ENCODE data around the gene HHAT.

Gene HHAT

DNA sequence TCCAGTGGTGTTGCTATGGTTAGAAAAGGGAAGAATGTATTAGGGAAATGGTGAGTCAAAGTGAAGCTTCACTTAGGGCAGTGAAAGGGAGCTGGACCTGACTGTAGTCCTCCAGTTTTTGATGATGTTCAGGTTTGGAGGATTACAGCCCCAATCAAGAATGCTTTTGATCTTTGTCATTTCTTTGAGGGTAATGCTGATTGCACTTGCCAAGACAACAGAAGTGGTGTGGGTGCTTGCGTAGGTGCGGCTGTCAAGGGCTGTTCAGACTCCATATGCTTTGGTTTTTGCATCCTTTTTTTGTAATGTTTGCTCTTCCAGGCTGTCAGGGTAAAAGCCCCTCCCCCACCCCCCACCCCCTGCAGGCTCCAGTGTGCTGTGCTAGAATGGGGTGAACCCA, 38.9 kb downstream of the HHAT start:
- Mint-ChIP-seq H3K27me3 (ENCODE audit: low read depth) (peaks cover 1% of the 10 kb centered on the region), H3K27ac (no peak overlapping the region), H3K9me3 (no peaks in the 10 kb centered on the region), H3K4me3 (no peak overlapping the region), H3K4me1 (peaks cover 4% of the 10 kb centered on the region), H3K36me3 (ENCODE audit: low read depth) (no peaks in the 10 kb centered on the region)
- TF ChIP-seq, protein P1, sequence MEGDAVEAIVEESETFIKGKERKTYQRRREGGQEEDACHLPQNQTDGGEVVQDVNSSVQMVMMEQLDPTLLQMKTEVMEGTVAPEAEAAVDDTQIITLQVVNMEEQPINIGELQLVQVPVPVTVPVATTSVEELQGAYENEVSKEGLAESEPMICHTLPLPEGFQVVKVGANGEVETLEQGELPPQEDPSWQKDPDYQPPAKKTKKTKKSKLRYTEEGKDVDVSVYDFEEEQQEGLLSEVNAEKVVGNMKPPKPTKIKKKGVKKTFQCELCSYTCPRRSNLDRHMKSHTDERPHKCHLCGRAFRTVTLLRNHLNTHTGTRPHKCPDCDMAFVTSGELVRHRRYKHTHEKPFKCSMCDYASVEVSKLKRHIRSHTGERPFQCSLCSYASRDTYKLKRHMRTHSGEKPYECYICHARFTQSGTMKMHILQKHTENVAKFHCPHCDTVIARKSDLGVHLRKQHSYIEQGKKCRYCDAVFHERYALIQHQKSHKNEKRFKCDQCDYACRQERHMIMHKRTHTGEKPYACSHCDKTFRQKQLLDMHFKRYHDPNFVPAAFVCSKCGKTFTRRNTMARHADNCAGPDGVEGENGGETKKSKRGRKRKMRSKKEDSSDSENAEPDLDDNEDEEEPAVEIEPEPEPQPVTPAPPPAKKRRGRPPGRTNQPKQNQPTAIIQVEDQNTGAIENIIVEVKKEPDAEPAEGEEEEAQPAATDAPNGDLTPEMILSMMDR (IDR thresholded peaks at IDR 0.05; ENCODE audit: unreplicated experiment in 3 of 3) = no peak

DNA sequence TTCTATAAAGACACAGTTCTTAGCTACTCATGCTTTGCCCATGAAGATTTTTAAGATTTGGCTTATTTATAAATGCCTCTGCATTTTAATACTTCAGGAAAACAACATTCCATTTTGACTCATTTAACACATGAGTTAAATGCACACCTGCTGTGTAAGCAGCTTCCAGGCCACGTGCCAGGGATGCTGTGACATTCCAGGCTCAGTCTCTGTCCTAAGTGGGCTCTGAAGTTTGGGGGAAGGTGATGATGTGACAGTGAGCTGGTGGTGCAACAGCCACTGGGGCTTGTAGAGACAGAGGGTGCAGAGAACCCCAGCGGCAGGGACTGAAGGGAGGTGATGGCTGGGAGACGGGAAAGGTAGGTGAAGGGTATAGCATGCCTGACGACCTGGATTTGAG, 40.7 kb downstream of the HHAT start:
- Mint-ChIP-seq H3K36me3 (ENCODE audit: low read depth) (no peaks in the 10 kb centered on the region), H3K9me3 (no peaks in the 10 kb centered on the region), H3K4me1 (peaks cover 4% of the 10 kb centered on the region), H3K4me3 (no peak overlapping the region), H3K27ac (no peak overlapping the region), H3K27me3 (ENCODE audit: low read depth) (no peaks in the 10 kb centered on the region)
- TF ChIP-seq, protein P1 (IDR thresholded peaks at IDR 0.05; ENCODE audit: unreplicated experiment in 3 of 3) = no peak

- H3K4me1 Mint-ChIP-seq = peaks cover 3% of the 10 kb centered on the region
- H3K27me3 Mint-ChIP-seq (ENCODE audit: low read depth) = no peaks in the 10 kb centered on the region
- H3K36me3 Mint-ChIP-seq (ENCODE audit: low read depth) = no peaks in the 10 kb centered on the region
- no peaks in the 10 kb centered on the region for H3K9me3 Mint-ChIP-seq
- no peak overlapping the region for H3K4me3 Mint-ChIP-seq
- TF ChIP-seq, protein P1 (IDR thresholded peaks at IDR 0.05; ENCODE audit: unreplicated experiment in 3 of 3) = no peak
- no peak overlapping the region for H3K27ac Mint-ChIP-seq
Observed at GRCh38 chr1:210371916-210372315, 43.2 kb downstream of the HHAT start.

DNA sequence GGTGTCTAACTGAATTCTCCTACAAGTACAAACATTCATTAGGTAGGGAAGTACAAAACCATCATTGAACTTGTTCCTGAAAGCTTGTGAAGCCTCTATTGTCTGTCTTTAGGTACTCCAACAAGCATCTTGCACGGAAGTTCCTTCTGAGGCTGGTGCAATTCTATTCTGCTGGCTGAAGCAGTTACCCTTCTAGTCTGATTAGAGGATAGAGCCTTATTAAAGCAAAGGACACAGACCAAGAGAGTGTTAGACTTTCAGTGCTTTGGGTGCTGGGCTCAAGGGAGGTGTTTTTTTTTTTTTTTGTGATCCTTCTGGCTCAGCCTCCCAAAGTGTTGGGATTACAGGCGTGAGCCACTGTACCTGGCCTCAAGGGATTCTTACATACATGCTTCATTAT, 43.8 kb downstream of the HHAT start:
- H3K4me3 Mint-ChIP-seq = no peak overlapping the region
- no peaks in the 10 kb centered on the region for H3K27me3 Mint-ChIP-seq (ENCODE audit: low read depth)
- H3K4me1 Mint-ChIP-seq = peaks cover 8% of the 10 kb centered on the region
- no peak overlapping the region for H3K27ac Mint-ChIP-seq
- no peaks in the 10 kb centered on the region for H3K9me3 Mint-ChIP-seq
- no peaks in the 10 kb centered on the region for H3K36me3 Mint-ChIP-seq (ENCODE audit: low read depth)
- TF ChIP-seq, protein P1 (IDR thresholded peaks at IDR 0.05; ENCODE audit: unreplicated experiment in 3 of 3) = no peak

DNA sequence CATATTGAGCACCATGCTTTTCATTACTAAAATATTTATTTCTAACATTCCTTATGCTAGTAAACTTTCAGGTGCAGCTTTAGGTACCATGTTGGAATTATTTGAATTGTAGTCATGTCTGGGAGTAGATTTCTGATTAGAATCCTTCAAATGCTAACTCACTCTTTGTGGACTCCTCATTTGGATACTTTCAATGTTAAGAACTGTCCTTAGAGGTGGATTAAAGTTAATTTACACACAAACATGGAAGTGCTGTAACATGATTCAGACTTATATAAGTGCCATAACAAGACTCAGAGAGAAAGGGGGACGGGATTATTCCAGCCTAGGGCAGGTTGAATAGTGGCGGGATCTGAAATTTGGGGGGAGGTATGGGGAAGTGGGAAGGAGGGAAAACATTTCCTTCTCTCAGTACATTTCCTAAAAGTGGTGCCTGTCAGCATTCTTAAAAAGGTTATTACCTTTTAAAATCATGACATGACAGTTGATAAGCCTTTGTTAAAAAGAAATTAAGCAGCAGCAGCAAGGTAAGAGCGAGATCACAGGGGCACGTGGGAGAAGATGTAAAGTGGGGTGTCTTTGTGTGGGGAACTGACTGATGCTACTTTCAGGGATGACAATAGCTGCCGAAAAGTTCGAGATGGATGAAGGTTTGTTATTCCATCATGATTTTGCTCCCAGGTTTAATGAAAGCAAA, 44.4 kb downstream of the HHAT start:
- Mint-ChIP-seq H3K27me3 (ENCODE audit: low read depth) (no peaks in the 10 kb centered on the region), H3K36me3 (ENCODE audit: low read depth) (no peaks in the 10 kb centered on the region), H3K9me3 (no peaks in the 10 kb centered on the region), H3K27ac (peak overlapping the region in 1 of 3 experiments; percentile 2), H3K4me1 (peaks cover 12% of the 10 kb centered on the region), H3K4me3 (no peak overlapping the region)
- TF ChIP-seq, protein P1 (IDR thresholded peaks at IDR 0.05; ENCODE audit: unreplicated experiment in 3 of 3) = no peak

DNA sequence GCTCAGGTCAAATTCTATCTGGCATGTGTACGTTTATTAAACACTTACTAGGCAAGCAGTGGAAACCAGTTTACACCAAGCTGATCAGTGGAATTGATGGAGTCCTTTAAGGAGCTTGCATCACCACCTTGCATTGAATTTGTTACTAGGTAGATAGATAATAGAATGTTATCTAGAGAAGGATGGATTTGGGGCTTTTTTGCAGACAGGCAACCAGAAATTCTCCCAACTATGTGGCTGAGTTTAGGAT, 44.9 kb downstream of the HHAT start:
- Mint-ChIP-seq H3K9me3 (no peaks in the 10 kb centered on the region), H3K27ac (peak overlapping the region in 1 of 3 experiments; percentile 2)

More for the DNA sequence above, 44.9 kb downstream of the HHAT start:
- no peaks in the 10 kb centered on the region for H3K27me3 Mint-ChIP-seq (ENCODE audit: low read depth)
- H3K36me3 Mint-ChIP-seq (ENCODE audit: low read depth) = no peaks in the 10 kb centered on the region
- TF ChIP-seq, protein P1 (IDR thresholded peaks at IDR 0.05; ENCODE audit: unreplicated experiment in 3 of 3) = no peak
- H3K4me1 Mint-ChIP-seq = peaks cover 12% of the 10 kb centered on the region
- H3K4me3 Mint-ChIP-seq = no peak overlapping the region
